HepG2 (cell line): ENCODE measurements around the gene GSAP.

ENCODE experiments used
- SIN3B ChIP-seq: fragments of 150-350 bp; IDR thresholded peaks from 2 replicates; pipeline ENCODE4 v1.6.1; 2014; ENCODE audit warnings: low read length
- SRF ChIP-seq: IDR thresholded peaks from 2 replicates; pipeline ENCODE4 v1.6.1; 2011; ENCODE audit warnings: mild to moderate bottlenecking, low read depth, low read length, moderate library complexity
- THAP8 ChIP-seq: sonication (generic); formaldehyde crosslinking; IDR thresholded peaks from 2 replicates; pipeline ENCODE4 v1.5.1; 2020; ENCODE audit warnings: missing genetic modification reagents, mild to moderate bottlenecking, borderline replicate concordance
- ZBTB33 ChIP-seq: sonication (generic); formaldehyde crosslinking; IDR thresholded peaks from 2 replicates; pipeline ENCODE4 v1.4.0; 2020; ENCODE audit warnings: missing genetic modification reagents

GRCh38 chr7:77316219-77316978 lies 99.8 kb downstream of the GSAP start:
- TF ChIP-seq SRF (no peak), SIN3B (no peak), ZBTB33 (no peak), THAP8 (CRISPR knock-in tag) (no peak)
